Erythroblast (primary cell): ENCODE data around the gene MYO3A.

Source experiments
- GATA1 ChIP-seq: IDR thresholded peaks from 2 replicates; pipeline ENCODE4 v1.6.1; 2011; ENCODE audit warnings: low read depth, mild to moderate bottlenecking, control low read depth, low read length, moderate library complexity
- POLR2A ChIP-seq: IDR thresholded peaks from 2 replicates; pipeline ENCODE4 v1.6.1; 2011; ENCODE audit warnings: mild to moderate bottlenecking, low read length

- TF ChIP-seq POLR2A (no peak), GATA1 (no peak)
Observed at GRCh38 chr10:25952857-25953256, 18.8 kb downstream of the MYO3A start.
